CD4-positive, alpha-beta T cell (primary cell): ENCODE data around the gene CENPT. TPM values are rescaled to one million over a fixed set of nuclear protein-coding genes. Genes with fewer than 3 reads are reported as not detected.
A peak's percentile ranks its signal among the peaks of the same experiment; 100 is the strongest.

Source experiments
- ATAC-seq: fragments of 200-7000 bp; cut with Tn5 transposase; one replicate; pipeline ENCODE4 v1.10.0; 2022; ENCODE audit warnings: mild to moderate bottlenecking; ENCODE audit not compliant: poor library complexity
- CTCF ChIA-PET: fragments of 350-600 bp; sonication (Branson Sonifier 250); formaldehyde crosslinking; loops from one replicate; lab custom pipeline; 2021; ENCODE audit warnings: antibody characterized with exemption, inconsistent platforms; lab: Charles Lee
- POLR2A ChIA-PET: fragments of 350-600 bp; sonication (Branson Sonifier 250); formaldehyde crosslinking; loops from one replicate; lab custom pipeline; 2021; ENCODE audit warnings: antibody characterized with exemption, inconsistent platforms; lab: Charles Lee
- DNase-seq, 14 experiments: peaks; one replicate each; pipeline ENCODE4 v3.0.0-alpha.2; 2013 to 2020; ENCODE audit warnings: mixed read lengths in 2 of 14
- H3K27ac ChIP-seq, 2 donors: one replicate each; pipeline versions ENCODE4 v1.5.1 to v1.7.0; 2013; ENCODE audit warnings: low read length in 2 of 2, low read depth in 1 of 2, mild to moderate bottlenecking in 1 of 2
- H3K27me3 ChIP-seq, 2 experiments: 1 replicate in 1 of 2; 2 replicates in 1 of 2; pipeline versions ENCODE4 v1.6.1 to v1.7.0; 2013; ENCODE audit warnings: low read length in 2 of 2, control low read depth in 1 of 2, mild to moderate bottlenecking in 1 of 2, moderate library complexity in 1 of 2; ENCODE audit not compliant: insufficient read depth in 2 of 2, control insufficient read depth in 1 of 2
- H3K36me3 ChIP-seq: one replicate; pipeline ENCODE4 v1.6.1; 2013; ENCODE audit warnings: low read length, control low read depth; ENCODE audit not compliant: insufficient read depth
- H3K4me1 ChIP-seq: one replicate; pipeline ENCODE4 v1.6.1; 2013; ENCODE audit warnings: low read length, control low read depth; ENCODE audit not compliant: insufficient read depth
- H3K4me3 ChIP-seq: one replicate; pipeline ENCODE4 v1.5.1; 2013; ENCODE audit warnings: mild to moderate bottlenecking, low read length, moderate library complexity
- H3K9me3 ChIP-seq, 2 experiments: 1 replicate in 1 of 2; 2 replicates in 1 of 2; pipeline versions ENCODE4 v1.6.1 to v1.7.0; 2013; ENCODE audit warnings: low read length in 2 of 2, mild to moderate bottlenecking in 2 of 2, control low read depth in 1 of 2, moderate library complexity in 1 of 2; ENCODE audit not compliant: control insufficient read depth in 1 of 2, insufficient read depth in 1 of 2
- H3K27ac Mint-ChIP-seq: one replicate; pipeline ENCODE4 v1.8.0; 2020; ENCODE audit warnings: mixed read lengths
- H3K27me3 Mint-ChIP-seq: one replicate; pipeline ENCODE4 v1.8.0; 2021; ENCODE audit warnings: mixed read lengths
- H3K36me3 Mint-ChIP-seq: one replicate; pipeline ENCODE4 v1.8.0; 2021; ENCODE audit warnings: low read depth, mixed read lengths
- H3K4me1 Mint-ChIP-seq: one replicate; pipeline ENCODE4 v1.8.0; 2021; ENCODE audit warnings: low read depth, mixed read lengths
- H3K4me3 Mint-ChIP-seq: one replicate; pipeline ENCODE4 v1.8.0; 2020; ENCODE audit warnings: mild to moderate bottlenecking, mixed read lengths
- H3K9me3 Mint-ChIP-seq: one replicate; pipeline ENCODE4 v1.8.0; 2020; ENCODE audit warnings: mixed read lengths
- intact Hi-C, 2 experiments: fragments of 100-400 bp; cut with DNase I in 1 of 2; cut with micrococcal nuclease in 1 of 2; formaldehyde crosslinking; loops; one replicate each; pipeline versions ENCODE4 v1.15.1 to v1.9.0; 2023 to 2025; cut with DNase I, micrococcal nuclease
- total RNA-seq, 174 experiments: library from RNA in 2 of 174; stranded (reverse) in 2 of 174; gene quantifications; one replicate each; pipeline ENCODE4 v1.2.3 and lab custom pipeline; 2021 to 2026
- TF ChIP-seq, protein P1 (sequence below): fragments of 200-600 bp; IDR thresholded peaks from one replicate; pipeline ENCODE4 v1.8.0; 2022; ENCODE audit warnings: antibody characterized with exemption, mild to moderate bottlenecking

CENPT gene
- total RNA-seq, 2 experiments from 2014 or later, result 77.5 to 84.1 TPM

DNA sequence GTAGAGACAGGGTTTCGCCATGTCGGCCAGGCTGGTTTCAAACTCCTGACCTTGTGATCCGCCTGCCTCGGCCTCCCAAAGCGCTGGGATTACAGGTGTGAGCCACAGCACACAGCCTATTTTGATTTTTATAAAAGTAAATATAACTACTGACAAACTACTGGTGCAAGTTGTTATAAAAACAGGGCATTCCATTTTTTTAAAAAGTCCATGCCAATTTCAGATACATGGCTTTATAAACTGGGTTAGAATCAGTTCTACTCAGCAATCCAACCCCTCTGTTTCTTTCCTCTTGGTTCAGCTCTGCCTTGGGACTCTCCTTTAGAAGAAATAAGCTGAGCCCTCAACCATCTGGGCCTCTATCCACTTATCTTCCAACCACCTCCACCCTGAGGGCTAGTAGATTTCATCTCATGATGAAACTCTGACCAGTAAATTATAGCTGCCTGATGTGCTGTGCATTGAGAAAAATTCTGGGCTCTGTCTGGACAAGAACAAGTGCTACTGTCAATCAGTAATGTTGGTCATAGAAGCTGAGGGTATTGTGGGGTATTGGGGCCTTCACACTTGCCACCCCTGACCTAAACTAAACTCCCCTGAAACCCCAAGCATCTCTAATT, 51.3 kb downstream of the CENPT start:
- Histone ChIP-seq H3K9me3 (no peaks in the 10 kb centered on the region), H3K4me3 (no peak overlapping the region), H3K27me3 (no peaks in the 10 kb centered on the region), H3K36me3 (peaks cover 19% of the 10 kb centered on the region), H3K27ac (no peak overlapping the region), H3K4me1 (peaks cover 15% of the 10 kb centered on the region)
- no peak for ATAC-seq
- TF ChIP-seq, protein P1, sequence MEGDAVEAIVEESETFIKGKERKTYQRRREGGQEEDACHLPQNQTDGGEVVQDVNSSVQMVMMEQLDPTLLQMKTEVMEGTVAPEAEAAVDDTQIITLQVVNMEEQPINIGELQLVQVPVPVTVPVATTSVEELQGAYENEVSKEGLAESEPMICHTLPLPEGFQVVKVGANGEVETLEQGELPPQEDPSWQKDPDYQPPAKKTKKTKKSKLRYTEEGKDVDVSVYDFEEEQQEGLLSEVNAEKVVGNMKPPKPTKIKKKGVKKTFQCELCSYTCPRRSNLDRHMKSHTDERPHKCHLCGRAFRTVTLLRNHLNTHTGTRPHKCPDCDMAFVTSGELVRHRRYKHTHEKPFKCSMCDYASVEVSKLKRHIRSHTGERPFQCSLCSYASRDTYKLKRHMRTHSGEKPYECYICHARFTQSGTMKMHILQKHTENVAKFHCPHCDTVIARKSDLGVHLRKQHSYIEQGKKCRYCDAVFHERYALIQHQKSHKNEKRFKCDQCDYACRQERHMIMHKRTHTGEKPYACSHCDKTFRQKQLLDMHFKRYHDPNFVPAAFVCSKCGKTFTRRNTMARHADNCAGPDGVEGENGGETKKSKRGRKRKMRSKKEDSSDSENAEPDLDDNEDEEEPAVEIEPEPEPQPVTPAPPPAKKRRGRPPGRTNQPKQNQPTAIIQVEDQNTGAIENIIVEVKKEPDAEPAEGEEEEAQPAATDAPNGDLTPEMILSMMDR, result no peak
- POLR2A ChIA-PET, result no interaction called here
- CTCF ChIA-PET, result interaction anchor here (1.3 kb wide), 1 partner anchor 20 kb away, joined by 3 read pairs; no protein-coding TSS in a partner anchor
- intact Hi-C loops, result no loop called here
- no peak for DNase-seq
- Mint-ChIP-seq H3K36me3 (peaks cover 40% of the 10 kb centered on the region), H3K27me3 (no peaks in the 10 kb centered on the region), H3K27ac (peak overlapping the region; percentile 59), H3K4me1 (peaks cover 40% of the 10 kb centered on the region), H3K4me3 (no peak overlapping the region), H3K9me3 (no peaks in the 10 kb centered on the region)

DNA sequence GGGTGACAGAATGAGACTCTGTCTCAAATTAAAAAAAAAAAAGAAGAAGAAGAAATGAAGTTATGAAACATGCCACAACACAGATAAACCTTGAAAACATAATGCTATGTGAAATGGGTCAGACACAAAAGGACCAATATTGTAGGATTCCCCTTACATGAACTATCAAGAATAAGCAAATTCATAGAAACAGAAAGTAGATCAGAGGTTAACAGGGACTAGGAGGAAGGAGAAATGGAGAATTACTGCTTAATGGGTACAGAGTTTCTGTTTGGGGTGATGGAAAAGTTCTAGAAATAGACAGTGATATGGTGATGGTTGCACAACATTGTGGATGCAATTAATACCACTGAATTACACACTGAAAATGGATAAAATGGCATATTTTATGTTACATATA, 57.4 kb downstream of the CENPT start:
- no peaks in the 10 kb centered on the region for H3K9me3 Mint-ChIP-seq
- no peak overlapping the region for H3K27ac Mint-ChIP-seq
- H3K4me1 Mint-ChIP-seq, result peaks cover 6% of the 10 kb centered on the region
- Histone ChIP-seq H3K9me3 (no peaks in the 10 kb centered on the region), H3K27ac (no peak overlapping the region), H3K4me1 (peaks cover 2% of the 10 kb centered on the region), H3K4me3 (no peak overlapping the region), H3K36me3 (peaks cover 5% of the 10 kb centered on the region), H3K27me3 (no peaks in the 10 kb centered on the region)
- no peaks in the 10 kb centered on the region for H3K27me3 Mint-ChIP-seq
- CTCF ChIA-PET, result no interaction called here
- POLR2A ChIA-PET, result no interaction called here
- H3K4me3 Mint-ChIP-seq, result no peak overlapping the region
- DNase-seq (no peak), ATAC-seq (no peak)
- H3K36me3 Mint-ChIP-seq, result no peaks in the 10 kb centered on the region
- TF ChIP-seq, protein P1, result no peak
- intact Hi-C loops, result no loop called here

DNA sequence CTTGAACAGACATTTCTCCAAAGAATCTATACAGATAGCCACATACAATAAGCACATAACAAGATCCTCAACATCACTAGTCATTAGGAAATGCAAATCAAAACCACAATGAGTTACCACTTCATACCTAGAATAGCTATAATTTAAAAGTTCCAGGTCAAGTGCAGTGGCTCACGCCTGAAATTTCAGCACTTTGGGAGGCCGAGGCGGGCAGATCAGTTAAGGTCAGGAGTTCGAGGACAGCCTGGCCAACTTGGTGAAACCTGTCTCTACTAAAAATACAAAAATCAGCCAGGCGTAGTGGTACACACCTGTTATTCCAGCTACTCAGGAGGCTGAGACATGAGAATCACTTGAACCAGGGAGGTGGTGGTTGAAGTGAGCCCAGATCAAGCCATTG, 61.0 kb downstream of the CENPT start:
- ATAC-seq (no peak), DNase-seq (no peak)
- Histone ChIP-seq H3K27ac (no peak overlapping the region), H3K4me3 (no peak overlapping the region), H3K9me3 (no peaks in the 10 kb centered on the region), H3K27me3 (no peaks in the 10 kb centered on the region), H3K4me1 (peaks cover 12% of the 10 kb centered on the region), H3K36me3 (peaks cover 4% of the 10 kb centered on the region)
- H3K36me3 Mint-ChIP-seq, result peaks cover 2% of the 10 kb centered on the region
- TF ChIP-seq, protein P1, result no peak
- H3K4me1 Mint-ChIP-seq, result peaks cover 17% of the 10 kb centered on the region
- H3K27ac Mint-ChIP-seq, result no peak overlapping the region
- H3K27me3 Mint-ChIP-seq, result no peaks in the 10 kb centered on the region
- no peaks in the 10 kb centered on the region for H3K9me3 Mint-ChIP-seq
- H3K4me3 Mint-ChIP-seq, result no peak overlapping the region
- ChIA-PET POLR2A (no interaction called here), CTCF (interaction anchor here (0.7 kb wide), 1 partner anchor 20 kb away, joined by 3 read pairs; the partner anchor contains the start of gene TSNAXIP1)
- intact Hi-C loops, result no loop called here
